AG08395 (cell line): Measurements from ENCODE around the gene SYK.

ENCODE experiments used
- DNase-seq: peaks from one replicate; pipeline ENCODE4 v3.0.0; 2012; ENCODE audit warnings: mixed read lengths, low spot score

The SYK gene

GRCh38 chr9:90906316-90907055, 104.9 kb downstream of the SYK start:
- peak; percentile 15 for DNase-seq

- DNase-seq: no peak
Observed at GRCh38 chr9:90907056-90907445, 105.4 kb downstream of the SYK start.

- DNase-seq: no peak
Observed at GRCh38 chr9:90907790-90908189, 106.2 kb downstream of the SYK start.

- DNase-seq: no peak
Observed at GRCh38 chr9:90909225-90909624, 107.6 kb downstream of the SYK start.

GRCh38 chr9:90909747-90910283, 108.2 kb downstream of the SYK start:
- no peak for DNase-seq

GRCh38 chr9:90914196-90914595, 112.6 kb downstream of the SYK start:
- DNase-seq: no peak

- peak; percentile 89 for DNase-seq
Observed at GRCh38 chr9:90914868-90915483, 113.4 kb downstream of the SYK start.

GRCh38 chr9:90915693-90916092, 114.1 kb downstream of the SYK start:
- peak; percentile 24 for DNase-seq

- peak; percentile 35 for DNase-seq
Observed at GRCh38 chr9:90916147-90916734, 114.6 kb downstream of the SYK start.

- no peak for DNase-seq
Observed at GRCh38 chr9:90919883-90920282, 118.3 kb downstream of the SYK start.

GRCh38 chr9:90921104-90921503, 119.5 kb downstream of the SYK start:
- DNase-seq: no peak

GRCh38 chr9:90921969-90922368, 120.3 kb downstream of the SYK start:
- DNase-seq: no peak

GRCh38 chr9:90925581-90926257, 124.1 kb downstream of the SYK start:
- DNase-seq: peak; percentile 84

GRCh38 chr9:90926936-90927335, 125.3 kb downstream of the SYK start:
- DNase-seq: no peak

- no peak for DNase-seq
Observed at GRCh38 chr9:90927496-90927895, 125.9 kb downstream of the SYK start.

- no peak for DNase-seq
Observed at GRCh38 chr9:90929626-90930025, 128.0 kb downstream of the SYK start.

- DNase-seq: no peak
Observed at GRCh38 chr9:90933468-90933867, 131.8 kb downstream of the SYK start.

GRCh38 chr9:90939351-90939750, 137.7 kb downstream of the SYK start:
- DNase-seq: no peak

- DNase-seq: no peak
Observed at GRCh38 chr9:90940280-90940679, 138.7 kb downstream of the SYK start.

- DNase-seq: no peak
Observed at GRCh38 chr9:90941661-90942060, 140.0 kb downstream of the SYK start.

GRCh38 chr9:90942555-90942954, 140.9 kb downstream of the SYK start:
- no peak for DNase-seq

GRCh38 chr9:90943341-90943740, 141.7 kb downstream of the SYK start:
- peak; percentile 43 for DNase-seq

- DNase-seq: no peak
Observed at GRCh38 chr9:90945336-90945735, 143.7 kb downstream of the SYK start.
